HCT116 (cell line): Measurements from ENCODE around the gene MTG2. TPM values are rescaled to one million over a fixed set of nuclear protein-coding genes. Genes with fewer than 3 reads are reported as not detected.

ENCODE experiments used
- ATAC-seq: fragments of 200-7000 bp; cut with Tn5 transposase; 2 replicates; pipeline ENCODE4 v1.9.1; 2020; ENCODE audit warnings: mild to moderate bottlenecking, moderate library complexity
- BruUV-seq: library from RNA; stranded (reverse); fragments of 400-500 nt; replicated peaks from 2 replicates; lab custom pipeline; 2021; lab: Mats Ljungman, UMichigan
- CTCF ChIA-PET: fragments of 300-600 bp; sonication (Branson Sonifier 250); formaldehyde crosslinking; loops from one replicate; lab custom pipeline; 2021; ENCODE audit warnings: antibody characterized with exemption; lab: Charles Lee
- POLR2A ChIA-PET: fragments of 300-600, 350-600 bp; sonication (Branson Sonifier 250); formaldehyde crosslinking; loops from one replicate; lab custom pipeline; 2021; ENCODE audit warnings: antibody characterized with exemption; lab: Charles Lee
- RAD21 ChIA-PET, 2 experiments: fragments of 300-600 bp; sonication (Branson Sonifier 250); formaldehyde crosslinking; loops; one replicate each; lab custom pipeline; 2023; ENCODE audit warnings: low total read pairs in 2 of 2; ENCODE audit not compliant: uncharacterized antibody in 2 of 2, unreplicated experiment in 2 of 2, low non-redundant PET in 1 of 2; lab: Charles Lee
- DNase-seq: peaks from one replicate; pipeline ENCODE4 v3.0.0-alpha.2; 2010; ENCODE audit warnings: low read depth, low spot score
- H2AFZ ChIP-seq: fragments of 200-600 bp; shearing (Covaris generic), sonication (generic); 2 replicates; pipeline ENCODE4 v1.6.1; 2017; ENCODE audit warnings: low read depth, mixed run types, mixed read lengths, antibody characterized with exemption, low read length; ENCODE audit not compliant: poor library complexity, severe bottlenecking
- H3K27ac ChIP-seq: 2 replicates; pipeline ENCODE4 v1.5.1; 2012; ENCODE audit warnings: low read depth, low read length
- H3K27me3 ChIP-seq: fragments of 200-600 bp; sonication (generic); 2 replicates; pipeline ENCODE4 v1.6.1; 2016; ENCODE audit warnings: mixed run types, low read length, mixed read lengths; ENCODE audit not compliant: insufficient read depth
- H3K36me3 ChIP-seq, 2 experiments: fragments of 200-500 bp in 1 of 2; fragments of 200-600 bp in 1 of 2; sonication (Bioruptor generic) in 1 of 2; sonication (generic) in 1 of 2; 2 replicates each; pipeline versions ENCODE4 v1.5.1 to v1.6.1; 2014 to 2016; ENCODE audit warnings: low read length in 2 of 2, inconsistent platforms in 1 of 2, mixed read lengths in 1 of 2, mixed run types in 1 of 2; ENCODE audit not compliant: insufficient read depth in 2 of 2, control insufficient read depth in 1 of 2
- H3K4me1 ChIP-seq, 2 experiments: fragments of 200-600 bp in 1 of 2; sonication (generic) in 1 of 2; 2 replicates each; pipeline versions ENCODE4 v1.5.1 to v1.6.1; 2012 to 2017; ENCODE audit warnings: low read length in 2 of 2, inconsistent platforms in 1 of 2, mild to moderate bottlenecking in 1 of 2, mixed read lengths in 1 of 2, mixed run types in 1 of 2, moderate library complexity in 1 of 2; ENCODE audit not compliant: insufficient read depth in 2 of 2, control insufficient read depth in 1 of 2
- H3K4me2 ChIP-seq: fragments of 200-600 bp; sonication (generic); 2 replicates; pipeline ENCODE4 v1.6.1; 2017; ENCODE audit warnings: mixed run types, low read length, mixed read lengths
- H3K4me3 ChIP-seq, 2 experiments: fragments of 200-600 bp in 1 of 2; sonication (generic) in 1 of 2; replicated peaks in 1 of 2; 2 replicates each; pipeline ENCODE4 v1.5.1; 2011 to 2016; ENCODE audit warnings: low read length in 2 of 2, control low read depth in 1 of 2, low read depth in 1 of 2, mild to moderate bottlenecking in 1 of 2, mixed read lengths in 1 of 2, mixed run types in 1 of 2
- H3K79me2 ChIP-seq: fragments of 200-600 bp; sonication (generic); 2 replicates; pipeline ENCODE4 v1.6.1; 2017; ENCODE audit warnings: mild to moderate bottlenecking, mixed run types, low read length, moderate library complexity, mixed read lengths; ENCODE audit not compliant: insufficient read depth
- H3K9ac ChIP-seq: fragments of 200-600 bp; sonication (generic); 2 replicates; pipeline ENCODE4 v1.6.1; 2016; ENCODE audit warnings: low read length, mixed read lengths
- H3K9me2 ChIP-seq: fragments of 200-600 bp; sonication (generic), shearing (Covaris generic); 2 replicates; pipeline ENCODE4 v1.6.1; 2017; ENCODE audit warnings: mixed run types, mild to moderate bottlenecking, moderate library complexity; ENCODE audit not compliant: insufficient read depth
- H3K9me3 ChIP-seq, 2 experiments: fragments of 200-500 bp in 1 of 2; fragments of 200-600 bp in 1 of 2; sonication (Bioruptor generic) in 1 of 2; sonication (generic) in 1 of 2; 2 replicates each; pipeline ENCODE4 v1.6.1; 2014 to 2017; ENCODE audit warnings: low read length in 2 of 2, mixed read lengths in 2 of 2, inconsistent platforms in 1 of 2, low read depth in 1 of 2, mild to moderate bottlenecking in 1 of 2, mixed run types in 1 of 2, moderate library complexity in 1 of 2; ENCODE audit not compliant: control insufficient read depth in 1 of 2, insufficient read depth in 1 of 2
- H4K20me1 ChIP-seq: fragments of 200-600 bp; sonication (generic), shearing (Covaris generic); 2 replicates; pipeline ENCODE4 v1.6.1; 2017; ENCODE audit warnings: mixed run types, mild to moderate bottlenecking, moderate library complexity; ENCODE audit not compliant: insufficient read depth
- ATF3 ChIP-seq: IDR thresholded peaks from 2 replicates; pipeline ENCODE4 v1.6.1; 2012
- CEBPB ChIP-seq: IDR thresholded peaks from 2 replicates; pipeline ENCODE4 v1.6.1; 2012; ENCODE audit warnings: low read depth
- EZH2 ChIP-seq: fragments of 200-600 bp; sonication (generic); IDR thresholded peaks from 2 replicates; pipeline ENCODE4 v1.6.1; 2017; ENCODE audit warnings: antibody characterized with exemption, mixed run types
- FOSL1 ChIP-seq: IDR thresholded peaks from 2 replicates; pipeline ENCODE4 v1.6.1; 2012; ENCODE audit warnings: low read depth
- JUND ChIP-seq: IDR thresholded peaks from 2 replicates; pipeline ENCODE4 v1.6.1; 2012
- POLR2AphosphoS5 ChIP-seq: IDR thresholded peaks from 2 replicates; pipeline ENCODE4 v1.6.1; 2011; ENCODE audit warnings: mild to moderate bottlenecking, low read depth, low read length, moderate library complexity
- RAD21 ChIP-seq: IDR thresholded peaks from 2 replicates; pipeline ENCODE4 v1.6.1; 2012; ENCODE audit warnings: low read depth, mild to moderate bottlenecking
- SP1 ChIP-seq: IDR thresholded peaks from 2 replicates; pipeline ENCODE4 v1.6.1; 2012; ENCODE audit warnings: low read depth
- SRF ChIP-seq: IDR thresholded peaks from 2 replicates; pipeline ENCODE4 v1.6.1; 2012; ENCODE audit warnings: low read depth
- TCF7L2 ChIP-seq: IDR thresholded peaks from 2 replicates; pipeline ENCODE4 v1.7.0; 2011; ENCODE audit warnings: borderline replicate concordance, inconsistent platforms; ENCODE audit not compliant: insufficient read depth, insufficient read length; ENCODE audit errors: extremely low read depth
- YY1 ChIP-seq: IDR thresholded peaks from 2 replicates; pipeline ENCODE4 v1.6.1; 2011; ENCODE audit warnings: low read length, low read depth, moderate library complexity, mild to moderate bottlenecking; ENCODE audit not compliant: insufficient replicate concordance; ENCODE audit errors: extremely low read depth
- ZBTB33 ChIP-seq: IDR thresholded peaks from 2 replicates; pipeline ENCODE4 v1.6.1; 2011; ENCODE audit warnings: mild to moderate bottlenecking, low read length, moderate library complexity; ENCODE audit not compliant: insufficient replicate concordance; ENCODE audit errors: extremely low read depth
- ZFX ChIP-seq: fragments of 450-650 bp; IDR thresholded peaks from 2 replicates; pipeline ENCODE4 v1.6.1; 2017
- intact Hi-C: fragments of 100-400 bp; cut with micrococcal nuclease; formaldehyde crosslinking; loops from 2 replicates; pipeline ENCODE4 v1.10.0; 2022
- total RNA-seq: library from RNA; stranded (reverse); gene quantifications from one replicate; pipeline ENCODE4 v1.2.1, GENCODE V29; 2021; ENCODE audit not compliant: unreplicated experiment

Gene MTG2
- total RNA-seq, 1 experiment from 2014 or later = 43.3 TPM

- Histone ChIP-seq H3K9me3 (no peaks in the 10 kb centered on the region), H3K36me3 (no peaks in the 10 kb centered on the region), H3K4me3 (no peak overlapping the region), H3K9ac (no peak overlapping the region), H2AFZ (no peak overlapping the region), H4K20me1 (no peaks in the 10 kb centered on the region), H3K27ac (no peak overlapping the region), H3K9me2 (no peaks in the 10 kb centered on the region), H3K4me2 (no peak overlapping the region; the same call in 1 of the 2 replicates), H3K79me2 (peaks cover 5% of the 10 kb centered on the region), H3K27me3 (no peaks in the 10 kb centered on the region), H3K4me1 (peaks cover 5 to 26% of the 10 kb centered on the region in 2 experiments; a peak in 3 of 4 replicates)
- ChIA-PET POLR2A (no interaction called here), RAD21 (no interaction called here), CTCF (no interaction called here)
- intact Hi-C loops = no loop called here
- ATAC-seq (no peak), DNase-seq (no peak)
- no TSS peak for BruUV-seq
- TF ChIP-seq ATF3 (no peak), POLR2AphosphoS5 (no peak), FOSL1 (no peak), SRF (no peak), ZBTB33 (no peak), RAD21 (no peak), YY1 (no peak), TCF7L2 (no peak), JUND (no peak), ZFX (no peak), EZH2 (no peak), SP1 (no peak), CEBPB (no peak)
Measured at GRCh38 chr20:62234339-62234738, 51.5 kb downstream of the MTG2 start.
